Measurements from ENCODE around the gene ANKRD11.
A peak's percentile ranks its signal among the peaks of the same experiment; 100 is the strongest.
"Not testable (repeated sequence)": the region's sequence is repeated elsewhere in the genome, so short reads cannot be mapped to it uniquely, and the experiment has no call there.

The ANKRD11 gene

GRCh38 chr16:89383095-89384003 lies 107.0 kb downstream of the ANKRD11 start:
- peak; percentile 8 for TF ChIP-seq CTCF (IDR thresholded peaks at IDR 0.05; ENCODE audit: low read length, missing control alignments)
- peak; percentile 45 for DNase-seq (ENCODE audit: low read depth)
- no peak overlapping the region for H3K4me3 ChIP-seq (replicated peaks; ENCODE audit: low read depth, low read length)

- not testable (repeated sequence) for DNase-seq (ENCODE audit: low read depth); H3K4me3 ChIP-seq (replicated peaks; ENCODE audit: low read depth, low read length)
These were observed 107.8 kb downstream of the ANKRD11 start for GRCh38 chr16:89382555-89382954.

- TF ChIP-seq CTCF (IDR thresholded peaks at IDR 0.05; ENCODE audit: low read length, missing control alignments), result no peak
These were observed 108.6 kb downstream of the ANKRD11 start for GRCh38 chr16:89381788-89382187.

GRCh38 chr16:89380681-89381080 lies 109.7 kb downstream of the ANKRD11 start:
- TF ChIP-seq CTCF (IDR thresholded peaks at IDR 0.05; ENCODE audit: low read length, missing control alignments), result no peak
- no peak overlapping the region for H3K4me3 ChIP-seq (replicated peaks; ENCODE audit: low read depth, low read length)
- no peak for DNase-seq (ENCODE audit: low read depth)

More at GRCh38 chr16:89381788-89382187, 108.6 kb downstream of the ANKRD11 start:
- H3K4me3 ChIP-seq (replicated peaks; ENCODE audit: low read depth, low read length), result no peak overlapping the region
- no peak for DNase-seq (ENCODE audit: low read depth)

- no peak overlapping the region for H3K4me3 ChIP-seq (replicated peaks; ENCODE audit: low read depth, low read length)
- no peak for TF ChIP-seq CTCF (IDR thresholded peaks at IDR 0.05; ENCODE audit: low read length, missing control alignments)
- no peak for DNase-seq (ENCODE audit: low read depth)
These were observed 111.2 kb downstream of the ANKRD11 start for GRCh38 chr16:89378947-89379771.

- DNase-seq (ENCODE audit: low read depth), result no peak
- TF ChIP-seq CTCF (IDR thresholded peaks at IDR 0.05; ENCODE audit: low read length, missing control alignments), result no peak
- no peak overlapping the region for H3K4me3 ChIP-seq (replicated peaks; ENCODE audit: low read depth, low read length)
These were observed 112.9 kb downstream of the ANKRD11 start for GRCh38 chr16:89377453-89377848.

- no peak for DNase-seq (ENCODE audit: low read depth)
- H3K4me3 ChIP-seq (replicated peaks; ENCODE audit: low read depth, low read length), result no peak overlapping the region
- no peak for TF ChIP-seq CTCF (IDR thresholded peaks at IDR 0.05; ENCODE audit: low read length, missing control alignments)
These were observed 113.4 kb downstream of the ANKRD11 start for GRCh38 chr16:89376812-89377452.

All from fibroblast of pulmonary artery (primary cell).